Adrenal gland (tissue), 5 donors: ENCODE data around the gene ZNF638.

Experiments used
- CTCF ChIP-seq, 6 experiments: fragments of 450-650 bp in 4 of 6; fragments of 200-600 bp in 2 of 6; sonication (generic) in 1 of 6; IDR thresholded peaks; 1 replicate in 5 of 6; 2 replicates in 1 of 6; pipeline versions ENCODE4 v1.5.1 to v1.8.0; 2016 to 2021; ENCODE audit warnings: antibody characterized with exemption in 6 of 6, mild to moderate bottlenecking in 2 of 6, moderate library complexity in 1 of 6
- POLR2A ChIP-seq, 2 donors: fragments of 450-650 bp; IDR thresholded peaks; one replicate each; pipeline ENCODE4 v1.6.1; 2017; ENCODE audit warnings: antibody characterized with exemption in 2 of 2, mild to moderate bottlenecking in 2 of 2, moderate library complexity in 1 of 2
- donor health status: DM: no; HTN: no; CAD: no.

GRCh38 chr2:71468279-71469015 is 136.9 kb downstream of the ZNF638 start:
- TF ChIP-seq CTCF (IDR thresholded peaks at IDR 0.05) (no peak), POLR2A (IDR thresholded peaks at IDR 0.05) (no peak)
